ENCODE results near the gene MTERF2. TPM values are rescaled to one million over a fixed set of nuclear protein-coding genes. Genes with fewer than 3 reads are reported as not detected.
A peak's percentile ranks its signal among the peaks of the same experiment; 100 is the strongest.

The MTERF2 gene
- total and polyA plus RNA-seq, 10 of the 15 experiments (the other 5 are each of a cell fraction or from before 2014, with no cell fraction given), result 2.1 to 9.8 (median 6.7) TPM

GRCh38 chr12:106955377-106956047, 31.4 kb downstream of the MTERF2 start, which contains the start of gene TMEM263 (continued):
- TF ChIP-seq EP300 (IDR thresholded peaks at IDR 0.05; ENCODE audit: borderline replicate concordance in 1 of 2, control insufficient read depth in 1 of 2, low read depth in 2 of 2, low read length in 2 of 2) (no peak), RUNX3 (IDR thresholded peaks at IDR 0.05; ENCODE audit: low read length) (peak; percentile 38), ATF3 (IDR thresholded peaks at IDR 0.05; ENCODE audit: borderline replicate concordance, extremely low read depth, low read depth, low read length) (no peak), MYB (IDR thresholded peaks at IDR 0.05; ENCODE audit: borderline replicate concordance, low read depth, low read length) (no peak)

- Histone ChIP-seq H3K9ac (ENCODE audit: control insufficient read depth, insufficient read depth, low read length) (peak overlapping the region; percentile 28; the same call in 1 of the 2 replicates), H3K9me3 (replicated peaks; ENCODE audit: control insufficient read depth, insufficient read depth, low read length) (no peaks in the 10 kb centered on the region), H3K4me2 (ENCODE audit: control insufficient read depth, insufficient read depth) (peak overlapping the region; percentile 49), H3K27ac (ENCODE audit: control insufficient read depth, insufficient read depth) (peak overlapping the region; percentile 40; the same call in 1 of the 2 replicates), H3K79me2 (ENCODE audit: control insufficient read depth, insufficient read depth, low read length) (peaks cover 35% of the 10 kb centered on the region), H3K4me3 (peak overlapping the region; percentile 70; the same call in 1 of the 2 replicates), H4K20me1 (ENCODE audit: control insufficient read depth, insufficient read depth) (no peaks in the 10 kb centered on the region), H2AFZ (ENCODE audit: control insufficient read depth, low read depth, low read length) (peak overlapping the region; percentile 95), H3K4me1 (ENCODE audit: control insufficient read depth, insufficient read depth, low read length) (peaks cover 4% of the 10 kb centered on the region; the same call in 1 of the 2 replicates), H3K36me3 (ENCODE audit: control insufficient read depth in 2 of 2, insufficient read depth in 2 of 2, low read length in 1 of 2) (no peaks in the 10 kb centered on the region), H3K27me3 (replicated peaks in 1 of 2; ENCODE audit: control insufficient read depth in 2 of 2, insufficient read depth in 2 of 2, low read length in 1 of 2) (no peaks in the 10 kb centered on the region)
- 78% methylated on average over 36 of the region's 36 CpGs for WGBS (ENCODE audit: insufficient coverage, insufficient replicate concordance, low lambda C conversion rate, missing lambda C conversion rate)
- no peak for FAIRE-seq
- CTCF ChIA-PET, result interaction anchor here (1.0 to 2.0 kb wide), 3 partner anchors 15 to 29 kb away, joined by 3 to 6 read pairs (median 3); no protein-coding TSS in a partner anchor
- in situ Hi-C loops (cut with MboI) (no loop called here), intact Hi-C loops (cut with micrococcal nuclease; ENCODE audit: unreplicated experiment) (no loop called here)
- DNase-seq (ENCODE audit: low read depth, low spot score), result no peak
- POLR2A ChIA-PET, result interaction anchor here (1.1 to 2.0 kb wide), 2 partner anchors 23 to 32 kb away, joined by 3 to 12 read pairs; partner anchors contain the start of gene MTERF2
- SMC1A ChIA-PET (ENCODE audit: uncharacterized antibody, unreplicated experiment), result interaction anchor here (0.6 to 2.2 kb wide), 6 partner anchors 32 to 614 kb away, joined by 3 to 8 read pairs (median 3); partner anchors contain the start of gene MTERF2
- BruUV-seq (replicated peaks), result TSS peak; percentile 93
- peak; percentile 15 for ATAC-seq
- RAD21 ChIA-PET (ENCODE audit: unreplicated experiment), result no interaction called here
- no peak for TF ChIP-seq MEF2A (IDR thresholded peaks at IDR 0.05; ENCODE audit: insufficient read depth, low read depth, low read length)
- peak; percentile 86 for TF ChIP-seq MLLT1 (IDR thresholded peaks at IDR 0.05)
- 0 out of 2 replicates have a peak, but pooled peaks have one; percentile 26 for TF ChIP-seq PKNOX1 (IDR thresholded peaks at IDR 0.05)
- TF ChIP-seq CBFB (IDR thresholded peaks at IDR 0.05; ENCODE audit: low read depth), result no peak
- TF ChIP-seq ELK1 (IDR thresholded peaks at IDR 0.05; ENCODE audit: low read depth, low read length), result no peak
- no peak for TF ChIP-seq BRCA1 (IDR thresholded peaks at IDR 0.05; ENCODE audit: low read depth, low read length)
- TF ChIP-seq FOXM1 (IDR thresholded peaks at IDR 0.05; ENCODE audit: low read depth, low read length), result no peak
- TF ChIP-seq CHD1 (IDR thresholded peaks at IDR 0.05; ENCODE audit: low read depth, low read length), result no peak
- no peak for TF ChIP-seq STAT3 (IDR thresholded peaks at IDR 0.05; ENCODE audit: low read depth, low read length)
These were observed 32.2 kb downstream of the MTERF2 start for GRCh38 chr12:106954462-106955376.

All from GM12878 (cell line).